Activated CD8-positive, alpha-beta memory T cell treated with anti-CD3 and anti-CD28 coated beads for 1 hour (primary cell): ENCODE data around the gene ADAMTS2.

Source experiments
- DNase-seq, 2 donors: peaks; one replicate each; pipeline ENCODE4 v3.0.0-alpha.2; 2020; ENCODE audit warnings: low read depth in 1 of 2; ENCODE audit errors: extremely low read depth in 1 of 2

ADAMTS2 gene

DNA sequence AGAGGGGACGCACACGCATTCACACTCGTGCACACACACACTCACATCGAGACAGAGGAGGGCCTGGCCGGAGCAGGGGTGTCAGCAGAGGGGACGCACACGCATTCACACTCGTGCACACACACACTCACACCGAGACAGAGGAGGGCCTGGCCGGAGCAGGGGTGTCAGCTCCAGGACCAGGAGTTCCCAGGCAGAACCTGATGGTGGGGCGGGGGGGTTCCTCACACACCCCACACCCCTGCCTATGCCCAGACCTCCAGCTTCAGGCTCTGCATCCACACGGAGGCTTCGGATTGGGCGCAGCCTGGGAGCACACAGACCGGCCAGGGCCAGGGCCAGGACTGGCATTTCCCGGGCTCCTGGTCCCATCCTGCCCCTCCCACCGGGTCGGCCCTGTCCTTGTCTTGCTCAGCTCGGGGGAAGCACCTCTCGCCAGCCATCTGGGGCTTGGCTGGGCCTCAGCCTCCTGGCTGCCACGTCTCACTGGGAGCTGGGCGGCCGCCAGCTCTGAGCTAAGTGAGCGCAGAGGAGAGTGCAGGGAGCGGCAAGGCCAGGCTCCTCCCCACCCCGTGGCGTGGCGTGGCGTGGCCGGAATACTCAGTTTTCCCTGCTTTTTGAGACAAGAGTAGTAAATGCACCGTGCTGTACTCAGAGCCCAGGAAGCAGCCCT lies 31.3 kb downstream of the ADAMTS2 start:
- DNase-seq, result no peak

DNA sequence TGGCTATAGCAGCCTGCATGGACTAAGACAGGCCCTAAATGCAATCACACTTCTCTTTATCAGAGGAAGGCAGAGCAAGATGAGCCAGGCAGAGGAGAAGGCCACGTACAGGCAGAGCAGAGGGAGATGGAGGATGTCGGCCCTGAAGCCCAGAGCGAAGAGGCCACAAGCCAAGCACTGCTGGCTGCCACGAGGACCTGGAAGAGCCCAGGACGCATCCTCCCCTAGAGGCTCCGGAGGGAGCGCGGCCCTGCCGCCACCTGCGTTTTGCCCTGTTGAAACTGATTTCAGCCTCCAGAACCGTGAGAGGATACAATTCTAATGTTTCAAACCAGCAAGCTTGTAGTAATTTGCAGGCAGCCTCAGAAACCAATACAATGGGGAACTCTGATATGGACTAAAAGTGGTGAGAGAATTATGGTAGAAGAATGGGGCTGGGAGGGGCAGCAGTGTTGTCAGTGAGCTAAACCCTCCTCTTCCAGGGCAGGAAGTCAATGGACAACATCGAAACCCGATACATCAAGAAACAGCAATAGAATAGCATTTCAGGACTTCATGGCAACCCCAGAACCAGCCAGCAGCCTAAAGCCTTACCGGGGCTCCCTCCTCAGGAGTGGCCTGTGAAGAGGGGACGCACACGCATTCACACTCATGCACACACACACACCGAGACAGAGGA lies 32.6 kb downstream of the ADAMTS2 start:
- no peak for DNase-seq

DNA sequence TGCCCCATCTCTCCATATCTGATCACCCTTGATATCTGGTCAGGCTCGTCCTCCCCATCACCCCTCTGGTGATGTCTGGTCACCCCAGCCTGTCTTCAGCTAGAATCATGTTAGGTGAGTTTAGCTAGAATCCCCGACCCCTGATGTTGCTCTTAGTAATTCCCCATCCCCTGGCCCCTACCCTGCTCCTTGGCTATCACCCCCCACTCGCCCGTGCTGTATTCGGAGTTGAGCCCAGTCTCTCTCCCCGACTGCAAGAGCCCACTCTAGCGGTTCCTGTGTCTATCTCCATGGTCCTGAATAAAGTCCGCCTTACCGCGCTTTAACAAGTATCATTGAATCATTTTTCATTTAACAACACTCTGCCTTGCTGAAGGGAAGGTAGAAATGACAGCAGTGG lies 33.7 kb downstream of the ADAMTS2 start:
- no peak for DNase-seq

DNA sequence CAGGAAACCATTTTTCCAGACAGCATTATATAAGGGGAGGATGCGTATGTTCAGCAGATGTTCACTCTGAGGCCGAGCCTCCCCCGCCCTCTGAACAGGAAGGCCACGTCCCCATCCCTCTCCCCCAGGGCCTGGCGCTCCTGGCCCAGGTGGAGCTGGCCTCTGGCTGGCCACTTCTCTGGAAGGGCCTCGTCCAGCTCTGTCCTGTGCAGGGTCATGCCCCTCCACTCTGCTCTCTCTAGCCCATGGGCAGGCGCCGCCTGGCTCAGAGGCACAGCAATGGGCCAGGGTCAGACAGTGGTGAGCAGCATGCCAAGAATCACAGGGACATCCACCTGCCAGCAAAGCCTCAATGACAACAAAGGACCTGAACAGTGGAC lies 34.2 kb downstream of the ADAMTS2 start:
- no peak for DNase-seq

DNA sequence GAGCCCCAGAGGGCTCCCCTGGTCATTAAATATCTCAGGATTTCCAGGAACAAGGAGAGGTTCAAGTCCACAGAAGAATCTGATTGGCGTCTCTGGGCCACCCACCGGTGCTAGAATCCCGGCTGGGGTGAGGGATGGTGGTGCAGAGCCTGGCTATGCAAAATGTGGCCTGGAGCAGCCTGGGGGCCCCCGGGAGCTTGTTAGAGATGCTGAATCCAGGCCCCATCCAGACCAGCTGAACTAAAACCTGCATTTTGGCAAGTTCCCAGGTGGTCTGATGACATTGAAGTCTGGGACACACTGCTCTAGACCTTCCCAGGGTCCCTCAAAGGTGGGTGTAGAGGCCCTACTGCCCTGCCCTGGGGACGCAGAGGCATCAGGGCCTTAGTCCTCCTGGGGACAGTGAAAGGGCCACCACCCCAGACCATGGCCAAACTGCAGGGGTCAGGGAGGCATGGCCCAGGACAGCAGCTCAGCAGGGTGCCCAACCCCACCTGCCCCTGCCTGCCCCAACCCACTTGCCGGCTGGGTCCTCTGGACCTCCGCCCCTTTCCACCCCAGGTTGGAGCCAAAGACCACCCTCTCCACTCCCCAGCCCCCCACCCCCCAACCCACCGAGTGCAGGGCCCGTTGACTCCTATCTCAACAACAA lies 34.7 kb downstream of the ADAMTS2 start:
- DNase-seq, result no peak

DNA sequence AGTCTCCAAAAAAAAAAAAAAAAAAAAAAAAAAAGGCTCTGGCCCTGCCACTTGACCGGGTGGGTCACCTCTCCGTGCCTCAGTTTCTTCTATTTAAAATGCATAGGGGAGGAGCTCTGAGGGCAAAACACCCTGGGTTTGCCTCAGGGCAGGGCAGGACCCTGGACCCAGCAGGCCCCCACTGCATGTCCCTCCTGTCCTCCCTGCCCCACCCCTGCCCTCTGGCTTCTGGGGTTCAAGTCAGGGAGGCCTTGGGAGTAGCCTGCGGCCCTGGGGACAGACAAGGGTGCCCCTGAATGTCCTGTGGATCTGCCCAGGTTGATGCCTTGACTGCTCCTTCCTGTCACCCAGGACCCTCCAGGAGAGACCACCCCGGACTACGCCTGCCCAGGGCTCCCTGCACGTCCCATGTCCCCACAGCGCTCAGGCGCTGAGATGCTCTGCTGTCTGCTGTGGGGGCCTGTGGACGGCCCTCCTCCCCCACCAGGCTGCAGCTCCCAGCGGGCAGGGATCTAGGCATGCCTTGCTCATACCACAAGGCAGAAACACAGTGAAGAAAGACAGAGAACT lies 35.4 kb downstream of the ADAMTS2 start:
- no peak for DNase-seq

DNA sequence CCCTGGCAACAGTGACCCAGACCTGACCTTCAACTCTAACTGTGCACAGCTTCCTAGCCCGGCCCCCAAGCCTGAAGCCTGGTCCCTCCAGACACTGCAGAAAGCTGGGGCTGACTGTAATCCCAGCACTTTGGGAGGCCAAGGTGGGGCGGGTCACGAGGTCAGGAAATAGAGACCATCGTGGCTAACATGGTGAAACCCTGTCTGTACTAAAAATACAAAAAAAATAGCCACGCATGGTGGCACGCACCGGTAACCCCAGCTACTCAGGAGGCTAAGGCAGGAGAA lies 35.9 kb downstream of the ADAMTS2 start:
- DNase-seq, result no peak

DNA sequence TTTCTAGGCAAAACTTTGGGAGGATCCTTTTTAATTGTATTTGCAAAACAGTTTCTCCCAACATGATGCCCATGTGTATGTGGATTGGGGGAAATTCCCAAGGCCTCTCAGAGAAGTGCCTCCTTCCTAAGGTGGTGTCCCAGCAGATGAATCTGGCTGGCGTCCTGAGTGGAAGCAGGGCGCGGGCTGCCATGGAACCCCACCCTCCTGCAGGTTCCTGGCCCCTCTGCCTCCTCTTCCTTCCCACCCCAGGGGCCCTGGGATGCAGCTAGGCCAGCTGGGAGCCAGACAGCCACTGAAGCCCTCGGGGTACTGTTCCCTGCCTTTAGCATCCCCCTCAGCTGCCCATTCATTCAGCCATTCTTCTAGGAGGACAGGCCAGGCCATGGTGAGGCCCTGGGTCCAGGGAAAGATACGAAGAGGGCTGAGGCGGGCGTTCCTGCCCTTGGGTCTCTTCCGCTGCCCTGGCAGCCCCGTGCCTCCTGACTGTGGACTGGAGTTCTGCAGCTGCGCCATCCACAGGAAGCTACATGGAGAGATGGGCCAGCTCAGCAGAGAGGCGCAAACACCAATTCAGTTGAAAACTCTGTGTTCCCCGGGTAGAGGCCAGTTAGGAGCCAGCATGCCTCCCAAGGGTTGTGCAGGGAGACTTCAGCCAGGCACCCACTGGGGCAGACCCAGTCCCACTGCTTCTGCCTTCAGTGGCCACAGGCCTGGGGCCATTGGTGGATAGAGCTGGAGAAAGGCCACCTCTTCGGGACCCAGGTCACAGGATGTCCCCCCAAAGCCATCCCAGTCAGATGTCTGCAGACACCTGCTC lies 36.5 kb downstream of the ADAMTS2 start:
- no peak for DNase-seq

DNA sequence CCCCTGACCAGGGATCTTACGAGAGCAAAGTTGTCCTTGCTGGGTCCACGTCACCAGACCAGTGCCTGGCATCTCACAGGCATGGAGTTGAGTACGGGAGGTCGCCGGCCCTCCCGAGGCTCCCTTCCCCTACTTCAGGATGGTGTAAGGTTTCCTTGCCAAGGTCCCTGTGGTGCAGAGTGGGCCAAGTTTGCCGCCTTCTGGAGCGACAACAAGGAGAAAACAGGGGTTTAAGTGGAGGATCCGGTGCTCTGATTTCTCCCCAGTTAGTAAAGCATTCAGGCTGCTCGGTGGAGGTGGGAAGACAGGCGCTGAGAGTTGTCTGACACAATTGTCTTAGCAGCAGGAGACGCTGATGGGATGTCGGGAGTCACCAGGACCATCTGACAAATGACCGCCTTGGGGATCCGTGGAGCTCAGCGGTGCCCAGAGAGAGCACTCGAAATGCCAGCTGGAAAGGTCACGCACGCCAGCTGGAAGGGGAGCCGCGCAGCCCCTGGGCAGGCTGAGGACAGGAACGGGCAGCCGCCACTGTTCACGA lies 37.3 kb downstream of the ADAMTS2 start:
- DNase-seq, result no peak

DNA sequence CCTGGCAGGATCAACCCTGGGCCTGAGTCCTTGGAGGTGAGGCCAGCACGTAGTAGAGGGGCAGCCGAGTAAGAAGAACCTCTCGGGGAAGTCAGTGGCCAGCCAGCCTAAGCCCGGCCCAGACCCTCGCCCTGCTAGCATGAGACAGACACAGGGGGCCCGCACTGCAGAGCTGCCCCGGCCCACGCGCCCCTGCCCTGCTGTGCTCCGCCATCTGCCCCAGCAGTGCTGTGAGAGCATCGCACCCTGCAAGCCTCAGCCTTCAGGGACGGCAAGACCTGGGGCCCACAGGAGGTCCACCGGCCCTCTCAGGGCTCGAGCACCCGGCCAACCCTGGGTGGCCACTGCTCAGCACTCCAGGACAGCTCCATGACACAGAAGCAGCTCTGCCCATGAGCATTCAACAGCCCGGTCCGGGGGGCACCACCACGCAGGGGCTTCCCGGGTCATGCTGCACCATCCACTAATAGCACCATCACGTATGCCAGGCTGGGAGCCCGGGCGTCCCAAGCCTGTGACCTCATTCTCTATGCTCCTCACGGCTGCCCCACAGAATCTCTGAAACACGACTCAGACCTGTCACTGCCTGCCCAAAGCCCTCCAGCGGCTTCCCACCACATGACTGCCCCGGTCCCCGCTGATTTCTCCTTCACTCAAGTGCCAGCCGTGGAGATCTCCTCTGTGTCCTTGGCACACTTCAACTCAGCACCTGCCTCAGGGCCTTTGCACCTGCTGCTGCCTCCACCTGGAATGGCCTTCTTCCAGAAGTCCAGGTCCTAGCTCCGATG lies 38.1 kb downstream of the ADAMTS2 start:
- DNase-seq, result no peak

DNA sequence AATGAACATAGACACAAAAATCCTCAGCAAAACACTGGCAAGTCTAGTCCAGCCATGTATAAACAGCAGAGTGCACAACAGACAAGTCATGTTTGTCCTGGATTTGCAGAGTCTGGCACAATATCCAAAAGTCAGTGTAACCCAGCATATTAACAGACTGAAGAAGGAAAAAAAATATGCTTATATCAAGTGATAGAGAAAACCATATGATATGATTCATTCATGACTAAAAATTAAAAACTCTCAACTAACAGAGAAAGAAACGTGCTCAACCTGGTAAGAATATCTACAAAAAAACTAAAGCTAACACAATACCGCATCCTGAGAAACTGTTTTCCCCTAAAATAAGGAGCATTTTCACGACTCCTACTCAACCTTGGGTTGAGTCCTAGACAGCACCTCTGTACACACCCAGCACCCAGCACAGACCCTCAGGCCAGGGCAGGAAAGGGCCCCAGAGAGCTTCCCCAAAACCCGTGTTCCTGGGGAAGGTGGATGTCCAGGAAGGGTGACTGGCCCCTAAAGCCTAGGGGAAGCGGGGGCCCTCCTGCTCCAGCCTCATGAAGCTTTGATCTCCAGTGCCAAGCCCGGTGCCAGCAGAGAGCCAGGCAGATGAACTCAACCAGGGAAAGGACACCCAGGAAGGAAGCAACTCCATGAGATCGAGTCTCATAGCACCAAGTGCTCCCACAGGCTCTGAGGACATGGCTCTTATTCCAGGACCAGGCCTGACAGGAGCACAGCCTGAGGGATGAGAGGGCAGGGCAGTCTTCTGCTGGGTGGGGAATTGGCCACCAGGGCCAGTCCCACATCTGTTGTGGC lies 38.9 kb downstream of the ADAMTS2 start:
- no peak for DNase-seq

DNA sequence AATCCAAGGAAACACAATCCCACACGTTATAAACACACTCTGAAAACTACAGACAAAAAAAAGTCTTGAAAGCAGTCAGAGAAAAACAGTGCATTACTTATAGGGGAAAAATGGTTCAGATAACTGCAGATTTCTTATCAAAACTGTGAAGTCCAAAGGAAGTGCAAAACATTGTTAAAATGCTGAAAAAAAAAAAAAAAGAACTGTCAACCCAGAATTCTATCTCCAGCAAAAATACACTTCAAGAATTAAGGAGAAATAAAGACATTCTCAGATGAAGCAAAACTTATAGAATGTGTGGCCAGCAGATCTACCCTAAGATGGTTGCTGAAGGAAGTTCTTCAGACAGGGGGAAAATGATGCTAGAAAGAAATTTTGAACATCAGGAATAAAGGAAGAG lies 40.4 kb downstream of the ADAMTS2 start:
- no peak for DNase-seq

DNA sequence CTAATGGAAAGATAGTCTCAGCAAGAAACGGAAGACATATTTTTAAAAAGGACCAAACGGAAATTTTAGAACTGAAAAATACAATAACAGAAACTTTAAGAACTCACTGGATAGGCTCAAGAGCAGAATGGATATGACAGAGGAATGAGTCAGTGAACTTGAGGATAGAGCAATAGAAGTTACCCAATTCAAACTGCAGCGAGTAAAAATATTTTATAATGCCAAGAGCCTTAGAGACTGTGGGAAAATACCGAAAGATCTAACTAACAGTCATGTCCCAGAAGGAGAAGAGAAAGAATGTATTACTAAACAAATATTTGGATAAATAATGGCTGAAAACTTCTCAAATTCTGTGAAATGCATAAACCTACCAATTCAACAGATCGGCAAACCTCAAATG lies 40.8 kb downstream of the ADAMTS2 start:
- DNase-seq, result no peak

DNA sequence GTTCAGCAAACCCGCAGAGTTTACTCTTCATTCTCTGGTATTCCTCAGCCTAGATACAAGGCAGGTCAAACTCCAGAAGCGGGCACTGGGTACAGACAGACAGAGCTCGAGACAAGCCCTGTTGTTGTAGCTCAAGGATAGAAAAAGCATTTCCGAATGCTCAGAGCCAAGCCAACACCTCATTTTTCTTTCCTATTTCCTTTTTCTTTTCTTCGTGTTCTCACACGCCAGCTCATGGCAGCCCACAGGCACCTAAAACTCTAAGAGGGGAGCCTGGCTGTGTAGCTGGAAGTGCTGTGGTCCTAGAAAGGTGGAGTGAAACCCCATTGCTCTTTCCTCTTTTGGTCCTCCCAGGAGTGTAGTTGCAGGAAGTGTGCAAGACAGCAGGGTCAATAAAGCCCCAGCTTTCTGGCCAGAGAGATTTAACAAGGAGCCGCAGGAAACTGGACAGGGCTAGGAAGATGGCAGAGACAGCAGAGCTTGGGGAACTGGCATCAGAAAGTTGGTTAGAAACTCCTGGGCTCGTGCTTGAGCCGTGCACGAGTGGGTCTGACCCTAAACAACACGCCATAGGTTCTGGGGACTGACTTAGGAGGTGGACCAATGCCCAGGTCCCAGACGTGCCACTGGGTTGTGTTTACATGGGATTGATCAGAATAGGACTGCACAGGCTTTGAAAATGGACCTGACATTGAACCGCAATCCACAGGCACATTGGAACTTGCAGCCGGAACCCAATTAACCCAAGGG lies 41.6 kb downstream of the ADAMTS2 start:
- DNase-seq, result no peak

DNA sequence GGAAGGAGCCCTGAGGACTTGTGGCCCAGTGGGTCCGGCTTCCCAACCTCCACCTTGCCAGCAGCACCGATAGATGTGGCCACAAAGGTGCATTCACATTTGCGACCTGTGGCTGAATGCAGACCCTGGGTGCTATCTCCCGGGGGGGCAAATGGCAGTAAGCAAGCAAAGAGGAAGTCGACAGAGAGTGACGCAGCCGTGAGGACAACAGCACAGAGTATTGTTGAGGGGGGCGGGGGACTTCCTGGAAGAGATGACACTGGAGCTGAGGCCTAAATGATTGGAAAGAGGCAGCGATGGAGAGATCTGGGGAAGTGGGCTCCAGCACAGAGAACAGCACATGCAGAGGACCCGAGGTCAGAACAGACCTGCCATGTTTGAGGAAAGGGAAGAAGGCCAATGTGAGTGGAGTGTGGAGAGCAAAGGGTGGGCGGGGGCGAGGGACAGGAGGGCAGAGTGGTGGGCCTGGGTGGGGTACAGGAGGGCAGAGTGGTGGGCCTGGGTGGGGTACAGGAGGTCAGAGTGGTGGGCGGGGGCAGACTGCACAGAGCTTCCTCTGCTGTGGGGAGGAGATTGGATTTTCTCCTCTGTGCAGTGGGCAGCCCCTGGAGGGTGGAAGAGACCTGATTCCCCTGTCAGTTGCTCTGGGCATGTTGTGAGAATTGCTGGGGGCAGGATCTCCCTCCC lies 42.6 kb downstream of the ADAMTS2 start:
- DNase-seq, result no peak

DNA sequence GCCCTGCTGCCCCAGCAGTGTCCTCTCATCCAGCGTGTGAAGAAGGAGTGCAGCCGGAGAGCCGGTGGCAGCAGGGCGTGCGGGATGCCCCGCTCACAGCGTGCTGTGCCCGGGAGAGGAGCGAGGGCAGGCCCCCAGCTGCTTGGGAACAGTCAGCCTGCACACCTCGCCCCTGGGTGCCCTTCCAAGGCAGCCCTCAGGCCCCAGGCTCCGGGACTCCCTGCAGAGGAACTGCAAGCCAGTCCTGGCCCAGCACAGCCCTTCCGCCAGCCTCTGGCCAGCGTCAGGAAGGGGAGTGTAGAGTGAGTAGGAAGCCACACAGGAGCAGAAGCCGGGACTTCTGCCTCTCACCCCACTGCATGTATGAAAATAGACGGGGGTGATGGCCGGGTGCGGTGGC lies 43.5 kb downstream of the ADAMTS2 start:
- no peak for DNase-seq

DNA sequence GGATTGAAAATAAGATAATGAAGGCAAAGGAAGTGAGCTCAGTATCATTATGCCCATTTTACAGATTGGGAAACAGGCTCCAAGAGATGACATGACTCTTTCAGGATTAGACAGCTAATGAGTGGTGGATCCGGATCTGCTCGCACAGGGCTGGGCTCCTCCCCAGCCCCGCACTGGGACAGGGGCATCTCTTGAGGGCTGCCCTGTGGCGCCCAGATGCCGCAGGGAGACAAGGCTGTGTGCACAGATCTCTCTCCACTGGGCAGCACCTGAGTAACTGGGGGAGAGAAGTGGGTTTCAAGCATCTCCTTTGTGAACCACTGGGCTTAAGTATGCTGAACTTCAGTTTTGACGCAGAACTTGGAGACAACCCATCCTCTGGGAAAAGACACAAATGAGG lies 43.9 kb downstream of the ADAMTS2 start:
- DNase-seq, result no peak

DNA sequence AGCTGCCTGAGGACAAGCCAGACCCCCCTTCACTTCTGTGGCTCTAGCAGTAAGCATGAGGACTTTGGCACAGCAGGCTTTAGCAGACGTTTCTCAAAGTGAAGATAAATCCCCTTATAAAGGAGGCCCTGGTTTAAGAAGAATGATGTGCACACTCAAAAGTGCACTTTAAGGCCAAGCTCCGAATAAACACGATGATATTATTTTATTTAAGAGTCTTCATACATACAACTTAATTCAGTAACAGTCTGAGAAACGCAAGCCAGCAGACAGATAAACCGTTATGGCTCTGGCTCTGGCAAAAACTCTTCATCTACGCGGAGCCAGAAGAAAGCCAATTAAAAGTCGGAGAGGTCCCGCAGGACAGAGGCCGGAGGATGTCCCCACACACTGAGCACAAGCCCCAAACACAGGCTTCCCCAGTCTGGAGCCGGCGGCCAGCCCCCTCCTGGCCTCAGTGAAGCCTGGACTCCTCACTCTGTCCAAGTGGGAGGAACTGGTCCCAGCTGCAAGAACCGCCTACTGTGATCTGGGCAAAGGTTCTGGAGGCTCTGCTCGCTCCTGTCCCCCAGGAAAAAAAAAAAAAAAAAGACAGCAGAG lies 44.6 kb downstream of the ADAMTS2 start:
- no peak for DNase-seq
